PC-9 (cell line): ENCODE measurements around the gene ELP4. TPM values are rescaled to one million over a fixed set of nuclear protein-coding genes. Genes with fewer than 3 reads are reported as not detected.
A peak's percentile ranks its signal among the peaks of the same experiment; 100 is the strongest.
"Not testable (repeated sequence)": the region's sequence is repeated elsewhere in the genome, so short reads cannot be mapped to it uniquely, and the experiment has no call there.

Experiments used
- BruUV-seq: library from RNA; stranded (reverse); fragments of 400-500 nt; replicated peaks from 2 replicates; lab custom pipeline; 2021; lab: Mats Ljungman, UMichigan
- CTCF ChIA-PET: fragments of 300-600 bp; sonication (Branson Sonifier 250); formaldehyde crosslinking; loops from one replicate; lab custom pipeline; 2022; ENCODE audit warnings: antibody characterized with exemption; lab: Charles Lee
- POLR2A ChIA-PET: fragments of 300-600 bp; sonication (Branson Sonifier 250); formaldehyde crosslinking; loops from one replicate; lab custom pipeline; 2022; ENCODE audit warnings: antibody characterized with exemption; ENCODE audit not compliant: unreplicated experiment; lab: Charles Lee
- DNase-seq, 2 experiments: peaks; one replicate each; pipeline versions ENCODE4 v3.0.0 to v3.0.0-alpha.2; 2015 to 2022; ENCODE audit warnings: mixed read lengths in 1 of 2
- H2AFZ ChIP-seq: fragments of 200-600 bp; sonication (generic); 2 replicates; pipeline ENCODE4 v1.8.1; 2017; ENCODE audit warnings: antibody characterized with exemption
- H3F3A ChIP-seq: fragments of 200-600 bp; sonication (generic); 2 replicates; pipeline ENCODE4 v1.8.1; 2017; ENCODE audit warnings: antibody characterized with exemption, mild to moderate bottlenecking, low read depth; ENCODE audit not compliant: insufficient read depth
- H3K27ac ChIP-seq: fragments of 200-600 bp; sonication (generic); 2 replicates; pipeline ENCODE4 v1.6.1; 2016; ENCODE audit warnings: mixed run types
- H3K27me3 ChIP-seq: fragments of 200-600 bp; sonication (generic); 2 replicates; pipeline ENCODE4 v1.6.1; 2016; ENCODE audit warnings: low read depth, mixed run types; ENCODE audit not compliant: insufficient read depth
- H3K36me3 ChIP-seq: fragments of 200-600 bp; sonication (generic); 2 replicates; pipeline ENCODE4 v1.6.1; 2016; ENCODE audit warnings: low read depth, mixed run types
- H3K4me1 ChIP-seq: fragments of 200-600 bp; sonication (generic); replicated peaks from 2 replicates; pipeline ENCODE4 v1.6.1; 2016; ENCODE audit warnings: mixed run types; ENCODE audit not compliant: insufficient read depth
- H3K4me2 ChIP-seq: fragments of 200-600 bp; sonication (generic); 2 replicates; pipeline ENCODE4 v1.6.1; 2017; ENCODE audit warnings: mixed run types
- H3K4me3 ChIP-seq: fragments of 200-600 bp; sonication (generic); 2 replicates; pipeline ENCODE4 v1.6.1; 2016; ENCODE audit warnings: mixed run types
- H3K79me2 ChIP-seq: fragments of 200-600 bp; sonication (generic); 2 replicates; pipeline ENCODE4 v1.6.1; 2017; ENCODE audit warnings: low read depth, mixed run types
- H3K9me2 ChIP-seq: fragments of 200-600 bp; sonication (generic); 2 replicates; pipeline ENCODE4 v1.8.1; 2017; ENCODE audit warnings: mild to moderate bottlenecking; ENCODE audit not compliant: insufficient read depth
- H3K9me3 ChIP-seq: fragments of 200-600 bp; sonication (generic); 2 replicates; pipeline ENCODE4 v1.8.1; 2016; ENCODE audit warnings: low read depth; ENCODE audit not compliant: insufficient read depth
- H4K20me1 ChIP-seq: fragments of 200-600 bp; sonication (generic); 2 replicates; pipeline ENCODE4 v1.8.1; 2017; ENCODE audit not compliant: insufficient read depth
- EZH2 ChIP-seq: fragments of 200-600 bp; sonication (generic); IDR thresholded peaks from 2 replicates; pipeline ENCODE4 v1.8.0; 2017; ENCODE audit warnings: antibody characterized with exemption, low read depth
- intact Hi-C: fragments of 100-400 bp; cut with micrococcal nuclease; formaldehyde crosslinking; loops from one replicate; pipeline ENCODE4 v1.10.0; 2022; ENCODE audit not compliant: unreplicated experiment
- total RNA-seq: library from RNA; stranded (reverse); gene quantifications from 2 replicates; pipeline ENCODE4 v1.2.3, GENCODE V29; 2021
- TF ChIP-seq, protein P1 (sequence below): fragments of 200-600 bp; sonication (generic); conservative IDR thresholded peaks from 2 replicates; pipeline ENCODE4 v1.6.1; 2017; ENCODE audit warnings: mixed run types, antibody characterized with exemption, mild to moderate bottlenecking, moderate library complexity

The ELP4 gene
- total RNA-seq, 1 experiment from 2014 or later: 20.5 TPM

- ChIA-PET POLR2A (no interaction called here), CTCF (no interaction called here)
- no peaks in the 10 kb centered on the region for H3K36me3 ChIP-seq
- H3K9me2 ChIP-seq: no peaks in the 10 kb centered on the region
- H3K27me3 ChIP-seq: no peaks in the 10 kb centered on the region
- no peak overlapping the region for H3K4me3 ChIP-seq
- peak in 1 of 2 experiments; percentile 49 for DNase-seq
- H2AFZ ChIP-seq: no peak overlapping the region
- no peaks in the 10 kb centered on the region for H3K9me3 ChIP-seq
- no peak overlapping the region for H3K27ac ChIP-seq
- H3K4me2 ChIP-seq: no peak overlapping the region
- peaks cover 9% of the 10 kb centered on the region; the same call in 1 of the 2 replicates for H3K79me2 ChIP-seq
- BruUV-seq: no TSS peak
- H3K4me1 ChIP-seq: no peaks in the 10 kb centered on the region
- intact Hi-C loops: loop anchor here (5.0 to 10.0 kb wide), 4 partner anchors 384 to 689 kb away; no protein-coding TSS in a partner anchor
- TF ChIP-seq EZH2: no peak
- TF ChIP-seq, protein P1, sequence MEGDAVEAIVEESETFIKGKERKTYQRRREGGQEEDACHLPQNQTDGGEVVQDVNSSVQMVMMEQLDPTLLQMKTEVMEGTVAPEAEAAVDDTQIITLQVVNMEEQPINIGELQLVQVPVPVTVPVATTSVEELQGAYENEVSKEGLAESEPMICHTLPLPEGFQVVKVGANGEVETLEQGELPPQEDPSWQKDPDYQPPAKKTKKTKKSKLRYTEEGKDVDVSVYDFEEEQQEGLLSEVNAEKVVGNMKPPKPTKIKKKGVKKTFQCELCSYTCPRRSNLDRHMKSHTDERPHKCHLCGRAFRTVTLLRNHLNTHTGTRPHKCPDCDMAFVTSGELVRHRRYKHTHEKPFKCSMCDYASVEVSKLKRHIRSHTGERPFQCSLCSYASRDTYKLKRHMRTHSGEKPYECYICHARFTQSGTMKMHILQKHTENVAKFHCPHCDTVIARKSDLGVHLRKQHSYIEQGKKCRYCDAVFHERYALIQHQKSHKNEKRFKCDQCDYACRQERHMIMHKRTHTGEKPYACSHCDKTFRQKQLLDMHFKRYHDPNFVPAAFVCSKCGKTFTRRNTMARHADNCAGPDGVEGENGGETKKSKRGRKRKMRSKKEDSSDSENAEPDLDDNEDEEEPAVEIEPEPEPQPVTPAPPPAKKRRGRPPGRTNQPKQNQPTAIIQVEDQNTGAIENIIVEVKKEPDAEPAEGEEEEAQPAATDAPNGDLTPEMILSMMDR: peak; percentile 70
- no peaks in the 10 kb centered on the region for H3F3A ChIP-seq
- H4K20me1 ChIP-seq: no peaks in the 10 kb centered on the region; the same call in 1 of the 2 replicates
Observed at GRCh38 chr11:31487848-31488247, 21.7 kb upstream of the ELP4 start.

DNA sequence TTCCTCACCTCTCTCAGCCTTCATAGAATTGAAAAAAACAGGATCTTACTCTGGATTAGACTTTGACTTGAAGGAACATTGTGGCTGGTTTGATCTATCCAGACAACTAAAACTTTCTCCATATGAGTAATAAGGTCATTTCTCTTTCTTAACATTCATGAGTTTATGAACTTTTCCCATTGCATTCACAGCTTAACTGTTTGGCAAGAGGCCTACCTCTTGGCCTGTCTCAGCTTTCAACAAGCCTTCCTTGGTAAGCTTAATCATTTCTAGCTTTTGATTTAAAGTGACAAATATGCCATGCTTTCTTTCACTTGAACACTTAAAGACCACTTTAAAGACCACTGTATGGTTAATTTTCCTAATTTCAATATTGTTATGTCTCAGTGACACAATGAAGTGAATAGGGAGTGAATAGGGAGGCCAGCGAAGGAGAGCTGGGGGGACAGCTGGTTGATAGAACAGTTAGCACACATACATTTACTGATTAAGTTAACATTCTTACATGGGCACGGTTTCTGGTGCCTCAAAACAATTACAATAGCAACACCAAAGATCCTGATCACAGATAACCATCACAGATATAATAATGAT is 17.1 kb upstream of the ELP4 start:
- no peaks in the 10 kb centered on the region for H3K27me3 ChIP-seq
- intact Hi-C loops: no loop called here
- no peak for DNase-seq

DNA sequence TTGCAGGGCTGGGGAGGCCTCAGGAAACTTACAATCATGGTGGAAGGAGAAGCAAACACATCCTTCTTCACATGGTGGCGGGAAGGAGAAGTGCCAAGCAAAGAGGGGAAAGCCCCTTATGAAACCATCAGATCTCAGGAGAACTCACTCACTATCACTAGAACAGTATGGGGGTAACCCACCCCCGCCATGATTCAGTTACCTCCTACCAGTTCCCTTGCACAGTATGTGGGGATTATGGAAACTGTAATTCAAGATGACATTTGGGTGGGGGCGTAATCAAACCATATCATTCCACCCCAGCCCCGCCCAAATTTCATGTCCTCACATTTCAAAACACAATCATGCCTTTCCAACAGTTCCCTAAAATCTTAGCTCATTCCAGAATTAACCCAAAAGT is 16.3 kb upstream of the ELP4 start:
- POLR2A ChIA-PET: no interaction called here
- H3K36me3 ChIP-seq: no peaks in the 10 kb centered on the region
- no peak overlapping the region for H3K27ac ChIP-seq
- H2AFZ ChIP-seq: no peak overlapping the region
- H3K4me2 ChIP-seq: no peak overlapping the region
- CTCF ChIA-PET: interaction anchor here (0.7 kb wide), 1 partner anchor 15 kb away, joined by 3 read pairs; no protein-coding TSS in a partner anchor
- peaks cover 23% of the 10 kb centered on the region for H3K79me2 ChIP-seq
- no peaks in the 10 kb centered on the region for H3F3A ChIP-seq
- intact Hi-C loops: no loop called here
- H3K4me1 ChIP-seq: no peaks in the 10 kb centered on the region
- H4K20me1 ChIP-seq: peaks cover 4% of the 10 kb centered on the region; the same call in 1 of the 2 replicates
- no TSS peak for BruUV-seq
- DNase-seq: no peak
- H3K9me3 ChIP-seq: no peaks in the 10 kb centered on the region
- H3K27me3 ChIP-seq: no peaks in the 10 kb centered on the region
- no peak overlapping the region for H3K4me3 ChIP-seq
- TF ChIP-seq, protein P1: no peak
- TF ChIP-seq EZH2: no peak
- no peaks in the 10 kb centered on the region for H3K9me2 ChIP-seq

More for the DNA sequence above, 17.1 kb upstream of the ELP4 start:
- no peak overlapping the region for H2AFZ ChIP-seq
- H3K27ac ChIP-seq: no peak overlapping the region
- ChIA-PET POLR2A (interaction anchor here (0.6 kb wide), 1 partner anchor 16 kb away, joined by 12 read pairs; no protein-coding TSS in a partner anchor), CTCF (no interaction called here)
- H3K9me3 ChIP-seq: no peaks in the 10 kb centered on the region
- no peaks in the 10 kb centered on the region for H3K36me3 ChIP-seq
- no TSS peak for BruUV-seq
- H3K4me3 ChIP-seq: no peak overlapping the region
- H4K20me1 ChIP-seq: peaks cover 2% of the 10 kb centered on the region; the same call in 1 of the 2 replicates
- no peak for TF ChIP-seq EZH2
- TF ChIP-seq, protein P1: no peak
- H3K4me2 ChIP-seq: no peak overlapping the region
- no peaks in the 10 kb centered on the region for H3K4me1 ChIP-seq
- peaks cover 16% of the 10 kb centered on the region for H3K79me2 ChIP-seq
- H3F3A ChIP-seq: no peaks in the 10 kb centered on the region
- H3K9me2 ChIP-seq: no peaks in the 10 kb centered on the region

DNA sequence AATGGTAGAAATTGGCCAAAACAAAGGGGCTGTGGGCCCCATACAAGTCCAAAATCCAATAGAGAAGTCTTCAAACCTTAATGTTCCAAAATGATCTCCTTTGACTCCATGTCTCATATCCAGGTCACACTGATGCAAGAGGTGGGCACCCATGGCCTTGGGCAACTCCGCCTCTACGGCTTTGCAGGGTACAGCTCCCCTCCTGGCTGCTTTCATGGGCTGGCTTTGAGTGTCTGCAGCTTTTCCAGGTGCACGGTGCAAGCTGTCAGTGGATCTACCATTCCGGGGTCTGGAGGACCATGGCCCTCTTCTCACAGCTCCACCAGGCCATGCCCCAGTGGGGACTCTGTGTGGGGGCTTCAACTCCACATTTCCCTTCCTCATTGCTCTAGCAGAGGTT is 15.8 kb upstream of the ELP4 start:
- H3K4me2 ChIP-seq, H3K9me3 ChIP-seq, intact Hi-C loops, H3K9me2 ChIP-seq, H3K27me3 ChIP-seq, H3F3A ChIP-seq, H3K36me3 ChIP-seq, H4K20me1 ChIP-seq, H3K4me3 ChIP-seq, H3K27ac ChIP-seq, POLR2A ChIA-PET, DNase-seq, H3K4me1 ChIP-seq, H2AFZ ChIP-seq, BruUV-seq: not testable (repeated sequence)
- CTCF ChIA-PET: interaction anchor here (0.7 kb wide), 2 partner anchors 14 to 42 kb away, joined by 3 to 4 read pairs; no protein-coding TSS in a partner anchor
- peaks cover 28% of the 10 kb centered on the region for H3K79me2 ChIP-seq
